ENCODE data around the gene MYO5B.

GRCh38 chr18:49834258-49834657, 360.7 kb downstream of the MYO5B start:
- no peak for TF ChIP-seq CTCF (optimal IDR thresholded peaks at IDR 0.05 in 1 of 3, IDR thresholded peaks at IDR 0.05 in 1 of 3, conservative IDR thresholded peaks at IDR 0.05 in 1 of 3; ENCODE audit: extremely low read depth in 1 of 3, insufficient read depth in 2 of 3, low read length in 3 of 3)
- TF ChIP-seq EZH2 (IDR thresholded peaks at IDR 0.05; ENCODE audit: low read length): no peak

All from keratinocyte (primary cell).